Endometrium (tissue), 2 donors: ENCODE results near the gene PTPRA.

Experiments
- FAIRE-seq: peaks from 2 replicates; lab custom pipeline; 2012; peaks lifted over from hg19 to GRCh38; lab: Jason Lieb, UNC
- donor health status: control.
- donor health status: control.

Gene PTPRA

GRCh38 chr20:2849529-2849928, 23.8 kb upstream of the PTPRA start:
- FAIRE-seq, result no peak

DNA sequence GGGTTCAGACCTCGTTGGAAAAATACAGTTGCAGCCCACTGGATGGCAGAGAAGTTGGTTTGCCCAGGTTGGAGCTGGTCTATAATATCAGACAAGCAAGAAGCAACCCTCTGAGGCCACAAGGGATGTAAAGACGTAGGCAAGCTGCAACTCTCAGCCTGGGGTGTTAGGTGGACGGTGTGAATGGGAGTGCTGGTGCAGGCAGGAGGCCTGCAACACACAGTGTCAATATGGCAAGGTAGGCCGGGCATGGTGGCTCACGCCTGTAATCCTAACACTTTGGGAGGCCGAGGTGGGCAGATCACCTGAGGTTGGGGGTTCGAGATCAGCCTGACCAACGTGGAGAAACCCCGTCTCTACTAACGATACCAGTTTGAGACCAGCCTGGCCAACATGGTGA, 22.2 kb upstream of the PTPRA start:
- FAIRE-seq, result no peak

DNA sequence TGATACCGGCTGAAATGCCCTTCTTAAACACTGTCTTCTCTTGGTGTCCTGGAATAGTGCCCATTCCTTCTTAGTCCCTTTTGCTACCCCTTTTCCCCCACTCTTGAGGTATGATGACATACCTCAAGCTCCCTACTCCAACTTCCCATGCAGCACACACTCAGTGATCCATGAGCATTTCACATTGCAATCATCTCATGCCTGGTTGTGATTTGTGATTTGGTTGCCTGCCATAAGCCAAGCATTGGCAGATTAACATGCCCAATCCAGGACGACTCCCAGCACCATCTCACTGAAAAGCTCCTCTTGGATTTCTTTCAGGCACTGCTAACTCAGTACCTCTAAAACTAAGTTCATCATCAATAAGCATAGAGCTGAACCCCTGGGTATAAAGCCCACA, 14.7 kb upstream of the PTPRA start:
- no peak for FAIRE-seq

- no peak for FAIRE-seq
Observed at GRCh38 chr20:2859330-2860121, 13.8 kb upstream of the PTPRA start.

GRCh38 chr20:2864626-2865025, 8.7 kb upstream of the PTPRA start:
- no peak for FAIRE-seq

DNA sequence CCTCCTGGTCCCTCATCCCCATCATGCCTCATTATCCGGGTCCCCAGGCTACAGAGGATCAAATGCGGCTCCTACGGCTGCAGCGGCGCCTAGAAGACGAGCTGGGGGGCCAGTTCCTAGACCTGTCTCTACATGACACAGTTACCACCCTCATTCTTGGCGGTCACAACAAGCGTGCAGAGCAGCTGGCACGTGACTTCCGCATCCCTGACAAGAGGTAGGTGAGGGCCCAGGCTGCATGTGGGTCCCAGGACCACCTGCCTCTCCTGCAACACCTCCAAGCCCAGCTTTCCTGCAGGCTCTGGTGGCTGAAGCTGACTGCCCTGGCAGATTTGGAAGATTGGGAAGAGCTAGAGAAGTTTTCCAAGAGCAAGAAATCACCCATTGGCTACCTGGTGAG, 8.2 kb upstream of the PTPRA start:
- no peak for FAIRE-seq

GRCh38 chr20:2865630-2866029, 7.7 kb upstream of the PTPRA start:
- no peak for FAIRE-seq

- no peak for FAIRE-seq
Observed at GRCh38 chr20:2866236-2866635, 7.0 kb upstream of the PTPRA start.

DNA sequence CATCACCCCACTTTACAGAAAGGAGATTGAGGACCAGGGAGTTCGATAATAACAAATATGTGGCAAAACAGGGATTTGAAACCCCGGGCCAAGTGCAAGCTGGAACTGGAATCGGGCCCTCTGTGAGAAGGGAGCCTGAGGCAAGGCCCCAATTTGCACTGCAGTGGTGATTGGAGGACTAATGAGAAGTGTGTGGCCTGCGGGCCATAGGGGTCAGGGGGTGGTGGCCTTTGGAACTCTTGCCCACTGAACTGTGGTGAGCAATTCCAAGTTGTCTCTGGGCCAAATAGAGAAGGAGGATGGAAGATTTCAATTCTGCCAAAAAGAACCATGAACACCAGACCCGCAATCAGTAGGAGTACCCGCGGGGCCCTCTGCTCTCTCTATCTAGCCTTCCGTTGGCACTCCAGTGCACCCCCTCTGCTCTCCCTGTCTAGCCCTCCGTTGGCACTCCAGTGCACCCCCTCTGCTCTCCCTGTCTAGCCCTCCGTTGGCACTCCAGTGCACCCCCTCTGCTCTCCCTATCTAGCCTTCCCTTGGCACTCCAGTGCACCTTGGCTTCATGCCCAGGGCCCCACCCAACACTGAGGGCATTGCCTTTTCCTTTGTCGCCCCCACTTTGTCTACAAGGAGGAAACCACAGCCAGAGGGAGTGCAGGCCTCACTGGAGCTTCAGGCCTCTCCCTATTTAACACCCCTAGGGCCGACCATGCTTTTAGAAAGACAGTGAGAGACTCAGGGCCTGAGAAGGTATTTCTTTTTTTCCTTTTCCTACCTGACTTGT, 6.0 kb upstream of the PTPRA start:
- FAIRE-seq, result no peak

DNA sequence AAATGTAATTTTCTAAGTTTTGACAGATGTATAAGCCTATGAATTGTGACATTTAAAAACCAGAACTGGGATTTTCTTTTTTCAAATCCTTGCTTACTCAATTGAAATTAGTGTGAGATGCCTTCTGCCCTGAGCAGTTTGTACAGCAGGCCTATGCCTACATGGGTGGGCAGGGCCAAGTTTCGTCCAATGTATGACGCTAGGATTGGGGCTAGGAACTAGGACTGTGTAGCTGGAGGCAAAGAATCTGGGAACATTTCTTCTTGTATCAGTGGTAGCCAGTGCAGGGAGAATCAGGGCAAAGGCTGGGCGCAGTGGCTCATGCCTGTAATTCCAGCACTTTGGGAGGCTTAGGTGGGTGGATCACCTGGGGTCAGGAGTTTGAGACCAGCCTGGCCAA, 3.9 kb upstream of the PTPRA start:
- no peak for FAIRE-seq

- no peak for FAIRE-seq
Observed at GRCh38 chr20:2871111-2871465, 2.2 kb upstream of the PTPRA start.

DNA sequence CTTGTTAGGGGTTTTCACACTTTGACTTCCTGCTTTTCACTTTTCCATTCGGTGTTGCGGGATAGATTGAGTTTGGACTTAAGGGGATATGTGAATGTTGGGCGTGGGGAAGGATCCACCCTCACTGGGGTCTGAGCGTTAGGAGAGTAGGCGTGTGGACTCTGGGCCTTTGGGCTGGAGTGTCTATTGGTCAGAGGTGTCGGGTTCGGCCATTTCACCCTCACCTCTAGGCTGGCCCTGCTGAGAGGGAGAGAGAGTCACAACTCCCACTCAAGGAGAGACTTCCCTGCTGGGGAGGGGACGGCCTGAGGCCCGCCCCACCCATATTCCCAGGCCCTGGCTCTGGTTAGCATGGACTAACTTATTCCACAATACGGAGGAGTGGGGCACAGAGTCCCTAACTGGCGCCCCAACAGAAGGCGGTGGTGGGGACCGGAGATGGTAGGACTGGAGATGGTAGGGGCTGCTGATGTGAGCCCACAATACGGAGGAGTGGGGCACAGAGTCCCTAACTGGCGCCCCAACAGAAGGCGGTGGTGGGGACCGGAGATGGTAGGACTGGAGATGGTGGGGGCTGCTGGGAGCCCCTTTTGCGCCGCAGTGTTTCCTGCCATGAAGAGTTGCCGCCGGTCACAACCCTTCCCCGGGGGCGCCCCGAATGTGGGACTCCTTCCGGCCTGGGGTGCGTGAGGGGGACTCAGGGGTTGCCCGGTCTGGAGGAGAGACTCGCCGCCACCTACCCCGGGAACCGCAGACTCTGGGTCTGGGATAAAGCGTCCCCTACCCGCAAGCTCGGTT, 1.4 kb upstream of the PTPRA start:
- FAIRE-seq, result no peak

- FAIRE-seq, result no peak
Observed at GRCh38 chr20:2872459-2873009, 747 bp upstream of the PTPRA start.

- no peak for FAIRE-seq
Observed at GRCh38 chr20:2873747-2874041, 413 bp downstream of the PTPRA start.

DNA sequence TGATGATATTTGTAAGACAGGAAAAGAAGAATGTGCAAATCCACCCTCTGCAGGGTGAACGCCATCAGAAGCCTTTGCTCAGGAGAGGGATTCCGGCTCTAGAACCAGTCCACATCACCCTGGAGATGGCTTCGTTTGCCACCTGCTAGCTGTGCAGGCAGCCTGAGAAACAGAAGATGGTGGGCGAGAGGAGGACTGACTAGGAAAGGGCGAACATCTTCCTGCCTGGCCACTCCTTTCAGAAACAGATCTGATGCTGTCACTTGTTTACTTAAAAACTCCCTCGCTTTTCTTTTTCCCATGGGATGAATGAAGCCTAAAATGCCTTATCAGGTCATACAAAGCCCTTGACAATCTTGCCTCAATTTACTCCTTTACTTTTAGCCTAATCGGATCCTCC, 1.2 kb downstream of the PTPRA start:
- FAIRE-seq, result no peak

- no peak for FAIRE-seq
Observed at GRCh38 chr20:2875690-2876203, 2.5 kb downstream of the PTPRA start.

- FAIRE-seq, result no peak
Observed at GRCh38 chr20:2878515-2878914, 5.2 kb downstream of the PTPRA start.

GRCh38 chr20:2879146-2879545, 5.9 kb downstream of the PTPRA start:
- no peak for FAIRE-seq

DNA sequence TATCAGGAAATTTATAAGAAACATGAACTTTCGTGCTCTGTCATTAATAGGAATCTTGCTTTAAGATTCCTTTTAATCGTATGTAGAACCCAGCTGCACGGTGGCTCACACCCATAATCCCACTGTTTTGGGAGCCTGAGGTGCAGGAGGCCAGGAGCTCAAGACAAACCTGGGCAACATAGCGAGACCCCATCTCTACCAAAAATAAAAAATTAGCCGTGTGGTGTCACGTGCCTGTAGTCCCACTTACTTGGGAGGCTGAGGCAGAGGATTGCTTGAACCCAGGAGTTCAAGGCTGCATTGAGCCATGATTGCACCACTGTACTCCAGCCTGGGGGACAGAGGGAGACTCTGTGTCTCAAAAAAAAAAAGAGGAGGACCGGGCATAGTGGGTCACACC, 7.4 kb downstream of the PTPRA start:
- no peak for FAIRE-seq

DNA sequence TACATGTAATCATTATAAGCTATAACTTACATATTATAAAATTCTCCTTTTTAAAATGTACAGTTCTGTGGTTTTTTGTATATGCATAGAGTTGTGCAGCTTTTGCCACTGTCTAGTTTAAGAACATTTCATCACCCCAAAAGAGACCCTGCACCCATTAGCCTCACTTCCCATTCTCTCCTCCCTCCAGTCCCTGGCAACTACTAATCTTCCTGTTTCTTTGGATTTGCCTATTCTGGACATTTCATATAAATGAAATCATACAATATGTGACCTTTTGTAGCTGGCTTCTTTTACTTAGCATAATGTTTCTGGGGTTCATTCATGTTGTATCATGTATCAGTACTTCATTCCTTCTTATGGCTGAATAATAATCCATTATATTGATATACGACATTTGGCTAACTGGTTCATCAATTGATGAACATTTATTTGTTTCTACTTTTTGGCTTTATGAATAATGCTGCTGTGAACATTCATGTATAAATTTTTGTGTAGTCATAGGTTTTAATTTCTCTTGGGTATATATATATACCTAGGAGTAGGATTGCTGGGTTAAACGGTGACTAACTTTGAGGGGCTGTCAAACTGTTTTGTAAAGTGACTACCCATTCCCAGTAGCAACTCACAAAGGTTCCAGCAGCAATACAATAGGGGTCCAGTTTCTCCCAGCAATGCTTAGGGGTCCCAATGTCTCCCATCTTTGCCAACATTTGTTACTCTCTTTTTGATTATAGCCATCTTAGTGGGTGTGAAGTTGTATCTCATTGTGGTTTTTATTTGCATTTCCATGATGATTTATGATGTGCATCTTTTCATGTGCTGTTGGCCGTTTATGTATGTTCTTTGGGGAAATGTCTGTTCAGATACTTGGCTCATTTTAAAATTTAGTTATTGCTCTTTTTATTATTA, 10.7 kb downstream of the PTPRA start:
- no peak for FAIRE-seq

DNA sequence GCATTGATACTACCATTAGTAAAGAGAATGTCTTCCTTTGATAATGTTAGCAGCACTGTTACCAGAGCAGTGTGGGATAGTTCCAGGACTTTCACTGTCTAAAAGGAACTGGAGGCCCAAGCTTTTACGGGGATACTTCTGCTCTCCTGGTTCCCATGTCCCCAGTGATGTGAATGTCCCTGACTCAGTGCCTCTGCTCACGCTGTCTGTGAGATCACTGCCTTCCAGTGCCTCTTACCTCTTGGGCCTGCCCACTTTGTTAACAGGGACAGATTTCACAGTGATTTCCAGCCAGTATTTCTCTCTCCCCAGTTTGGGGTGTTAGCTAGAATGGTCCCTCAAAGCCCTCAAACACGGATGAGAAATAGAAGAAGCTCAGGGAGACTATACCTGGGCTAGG, 14.4 kb downstream of the PTPRA start:
- FAIRE-seq, result no peak
